HCT116 (cell line): ENCODE data around the gene UBASH3B. TPM values are rescaled to one million over a fixed set of nuclear protein-coding genes. Genes with fewer than 3 reads are reported as not detected.

ENCODE experiments used
- ATAC-seq: fragments of 200-7000 bp; cut with Tn5 transposase; 2 replicates; pipeline ENCODE4 v1.9.1; 2020; ENCODE audit warnings: mild to moderate bottlenecking, moderate library complexity
- BruUV-seq: library from RNA; stranded (reverse); fragments of 400-500 nt; replicated peaks from 2 replicates; lab custom pipeline; 2021; lab: Mats Ljungman, UMichigan
- CTCF ChIA-PET: fragments of 300-600 bp; sonication (Branson Sonifier 250); formaldehyde crosslinking; loops from one replicate; lab custom pipeline; 2021; ENCODE audit warnings: antibody characterized with exemption; lab: Charles Lee
- POLR2A ChIA-PET: fragments of 300-600, 350-600 bp; sonication (Branson Sonifier 250); formaldehyde crosslinking; loops from one replicate; lab custom pipeline; 2021; ENCODE audit warnings: antibody characterized with exemption; lab: Charles Lee
- RAD21 ChIA-PET, 2 experiments: fragments of 300-600 bp; sonication (Branson Sonifier 250); formaldehyde crosslinking; loops; one replicate each; lab custom pipeline; 2023; ENCODE audit warnings: low total read pairs in 2 of 2; ENCODE audit not compliant: uncharacterized antibody in 2 of 2, unreplicated experiment in 2 of 2, low non-redundant PET in 1 of 2; lab: Charles Lee
- DNase-seq: peaks from one replicate; pipeline ENCODE4 v3.0.0-alpha.2; 2010; ENCODE audit warnings: low read depth, low spot score
- H2AFZ ChIP-seq: fragments of 200-600 bp; shearing (Covaris generic), sonication (generic); 2 replicates; pipeline ENCODE4 v1.6.1; 2017; ENCODE audit warnings: low read depth, mixed run types, mixed read lengths, antibody characterized with exemption, low read length; ENCODE audit not compliant: poor library complexity, severe bottlenecking
- H3K27ac ChIP-seq: 2 replicates; pipeline ENCODE4 v1.5.1; 2012; ENCODE audit warnings: low read depth, low read length
- H3K27me3 ChIP-seq: fragments of 200-600 bp; sonication (generic); 2 replicates; pipeline ENCODE4 v1.6.1; 2016; ENCODE audit warnings: mixed run types, low read length, mixed read lengths; ENCODE audit not compliant: insufficient read depth
- H3K36me3 ChIP-seq, 2 experiments: fragments of 200-500 bp in 1 of 2; fragments of 200-600 bp in 1 of 2; sonication (Bioruptor generic) in 1 of 2; sonication (generic) in 1 of 2; 2 replicates each; pipeline versions ENCODE4 v1.5.1 to v1.6.1; 2014 to 2016; ENCODE audit warnings: low read length in 2 of 2, inconsistent platforms in 1 of 2, mixed read lengths in 1 of 2, mixed run types in 1 of 2; ENCODE audit not compliant: insufficient read depth in 2 of 2, control insufficient read depth in 1 of 2
- H3K4me1 ChIP-seq, 2 experiments: fragments of 200-600 bp in 1 of 2; sonication (generic) in 1 of 2; 2 replicates each; pipeline versions ENCODE4 v1.5.1 to v1.6.1; 2012 to 2017; ENCODE audit warnings: low read length in 2 of 2, inconsistent platforms in 1 of 2, mild to moderate bottlenecking in 1 of 2, mixed read lengths in 1 of 2, mixed run types in 1 of 2, moderate library complexity in 1 of 2; ENCODE audit not compliant: insufficient read depth in 2 of 2, control insufficient read depth in 1 of 2
- H3K4me2 ChIP-seq: fragments of 200-600 bp; sonication (generic); 2 replicates; pipeline ENCODE4 v1.6.1; 2017; ENCODE audit warnings: mixed run types, low read length, mixed read lengths
- H3K4me3 ChIP-seq, 2 experiments: fragments of 200-600 bp in 1 of 2; sonication (generic) in 1 of 2; replicated peaks in 1 of 2; 2 replicates each; pipeline ENCODE4 v1.5.1; 2011 to 2016; ENCODE audit warnings: low read length in 2 of 2, control low read depth in 1 of 2, low read depth in 1 of 2, mild to moderate bottlenecking in 1 of 2, mixed read lengths in 1 of 2, mixed run types in 1 of 2
- H3K79me2 ChIP-seq: fragments of 200-600 bp; sonication (generic); 2 replicates; pipeline ENCODE4 v1.6.1; 2017; ENCODE audit warnings: mild to moderate bottlenecking, mixed run types, low read length, moderate library complexity, mixed read lengths; ENCODE audit not compliant: insufficient read depth
- H3K9ac ChIP-seq: fragments of 200-600 bp; sonication (generic); 2 replicates; pipeline ENCODE4 v1.6.1; 2016; ENCODE audit warnings: low read length, mixed read lengths
- H3K9me2 ChIP-seq: fragments of 200-600 bp; sonication (generic), shearing (Covaris generic); 2 replicates; pipeline ENCODE4 v1.6.1; 2017; ENCODE audit warnings: mixed run types, mild to moderate bottlenecking, moderate library complexity; ENCODE audit not compliant: insufficient read depth
- H3K9me3 ChIP-seq, 2 experiments: fragments of 200-500 bp in 1 of 2; fragments of 200-600 bp in 1 of 2; sonication (Bioruptor generic) in 1 of 2; sonication (generic) in 1 of 2; 2 replicates each; pipeline ENCODE4 v1.6.1; 2014 to 2017; ENCODE audit warnings: low read length in 2 of 2, mixed read lengths in 2 of 2, inconsistent platforms in 1 of 2, low read depth in 1 of 2, mild to moderate bottlenecking in 1 of 2, mixed run types in 1 of 2, moderate library complexity in 1 of 2; ENCODE audit not compliant: control insufficient read depth in 1 of 2, insufficient read depth in 1 of 2
- H4K20me1 ChIP-seq: fragments of 200-600 bp; sonication (generic), shearing (Covaris generic); 2 replicates; pipeline ENCODE4 v1.6.1; 2017; ENCODE audit warnings: mixed run types, mild to moderate bottlenecking, moderate library complexity; ENCODE audit not compliant: insufficient read depth
- CBX3 ChIP-seq: IDR thresholded peaks from 2 replicates; pipeline ENCODE4 v1.6.1; 2012; ENCODE audit warnings: low read depth
- CEBPB ChIP-seq: IDR thresholded peaks from 2 replicates; pipeline ENCODE4 v1.6.1; 2012; ENCODE audit warnings: low read depth
- EGR1 ChIP-seq: IDR thresholded peaks from 2 replicates; pipeline ENCODE4 v1.6.1; 2012; ENCODE audit warnings: low read depth
- ELF1 ChIP-seq: IDR thresholded peaks from 2 replicates; pipeline ENCODE4 v1.6.1; 2012; ENCODE audit warnings: low read depth, borderline replicate concordance
- EZH2phosphoT487 ChIP-seq: fragments of 200-600 bp; IDR thresholded peaks from 2 replicates; pipeline ENCODE4 v1.6.1; 2018; ENCODE audit warnings: antibody characterized with exemption, borderline replicate concordance
- FOSL1 ChIP-seq: IDR thresholded peaks from 2 replicates; pipeline ENCODE4 v1.6.1; 2012; ENCODE audit warnings: low read depth
- JUND ChIP-seq: IDR thresholded peaks from 2 replicates; pipeline ENCODE4 v1.6.1; 2012
- POLR2AphosphoS5 ChIP-seq: IDR thresholded peaks from 2 replicates; pipeline ENCODE4 v1.6.1; 2011; ENCODE audit warnings: mild to moderate bottlenecking, low read depth, low read length, moderate library complexity
- RAD21 ChIP-seq: IDR thresholded peaks from 2 replicates; pipeline ENCODE4 v1.6.1; 2012; ENCODE audit warnings: low read depth, mild to moderate bottlenecking
- SRF ChIP-seq: IDR thresholded peaks from 2 replicates; pipeline ENCODE4 v1.6.1; 2012; ENCODE audit warnings: low read depth
- ZNF274 ChIP-seq: fragments of 200-500 bp; sonication (Bioruptor generic); IDR thresholded peaks from 2 replicates; pipeline ENCODE4 v1.6.1; 2014; ENCODE audit warnings: mild to moderate bottlenecking, low read depth, low read length, inconsistent platforms
- intact Hi-C: fragments of 100-400 bp; cut with micrococcal nuclease; formaldehyde crosslinking; loops from 2 replicates; pipeline ENCODE4 v1.10.0; 2022
- total RNA-seq: library from RNA; stranded (reverse); gene quantifications from one replicate; pipeline ENCODE4 v1.2.1, GENCODE V29; 2021; ENCODE audit not compliant: unreplicated experiment
- TF ChIP-seq, protein P1 (sequence below): IDR thresholded peaks from 2 replicates; pipeline ENCODE4 v1.6.1; 2012
- TF ChIP-seq, protein P2 (sequence below), 3 experiments: fragments of 200-600 bp in 1 of 3; sonication (generic) in 1 of 3; IDR thresholded peaks in 2 of 3; conservative IDR thresholded peaks in 1 of 3; 2 replicates each; pipeline ENCODE4 v1.5.1; 2012 to 2017; ENCODE audit warnings: low read depth in 2 of 3, low read length in 2 of 3, antibody characterized with exemption in 1 of 3, borderline replicate concordance in 1 of 3, control low read depth in 1 of 3, mild to moderate bottlenecking in 1 of 3, mixed read lengths in 1 of 3, mixed run types in 1 of 3, moderate library complexity in 1 of 3; ENCODE audit not compliant: insufficient read depth in 1 of 3
- TF ChIP-seq, protein P3 (sequence below): IDR thresholded peaks from 2 replicates; pipeline ENCODE4 v1.6.1; 2012

Gene UBASH3B
- total RNA-seq, 1 experiment from 2014 or later: 40.3 TPM

DNA sequence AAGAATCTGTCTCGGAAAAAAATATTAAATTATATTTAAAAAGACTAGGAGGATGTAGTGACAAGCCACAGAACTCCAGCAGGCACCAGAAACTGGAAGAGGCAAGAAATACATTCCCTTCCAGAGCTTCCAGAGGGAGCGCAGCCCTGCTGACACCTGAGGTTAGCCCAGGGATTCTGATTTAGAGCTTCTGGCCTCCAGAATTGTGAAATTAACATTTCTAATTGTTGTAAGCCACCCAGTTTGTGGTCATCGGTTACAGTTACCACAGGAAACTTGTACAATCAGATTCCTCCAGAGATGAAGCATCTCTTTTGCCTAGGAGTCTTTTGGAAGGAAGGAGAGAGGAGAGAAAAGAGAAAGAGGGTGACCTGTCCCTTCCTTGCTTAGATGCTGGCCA, 6.4 kb upstream of the UBASH3B start:
- POLR2A ChIA-PET: no interaction called here
- Histone ChIP-seq H2AFZ (no peak overlapping the region), H3K4me1 (peaks cover 0 to 31% of the 10 kb centered on the region in 2 experiments; a peak in 2 of 4 replicates), H3K27me3 (no peaks in the 10 kb centered on the region), H3K9me3 (no peaks in the 10 kb centered on the region), H3K4me3 (no peak overlapping the region), H3K4me2 (no peak overlapping the region), H4K20me1 (no peaks in the 10 kb centered on the region), H3K9ac (no peak overlapping the region), H3K27ac (no peak overlapping the region), H3K36me3 (no peaks in the 10 kb centered on the region), H3K9me2 (no peaks in the 10 kb centered on the region), H3K79me2 (no peaks in the 10 kb centered on the region)
- DNase-seq: no peak
- CTCF ChIA-PET: no interaction called here
- no TSS peak for BruUV-seq
- RAD21 ChIA-PET: no interaction called here
- ATAC-seq: no peak
- no peak for TF ChIP-seq SRF
- no peak for TF ChIP-seq EZH2phosphoT487
- no peak for TF ChIP-seq CEBPB
- TF ChIP-seq ZNF274: no peak
- no peak for TF ChIP-seq RAD21
- TF ChIP-seq JUND: no peak
- TF ChIP-seq FOSL1: no peak
- no peak for TF ChIP-seq EGR1
- no peak for TF ChIP-seq CBX3
- no peak for TF ChIP-seq POLR2AphosphoS5
- TF ChIP-seq, protein P1, sequence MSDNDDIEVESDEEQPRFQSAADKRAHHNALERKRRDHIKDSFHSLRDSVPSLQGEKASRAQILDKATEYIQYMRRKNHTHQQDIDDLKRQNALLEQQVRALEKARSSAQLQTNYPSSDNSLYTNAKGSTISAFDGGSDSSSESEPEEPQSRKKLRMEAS: no peak
- no peak for TF ChIP-seq ELF1
- intact Hi-C loops: no loop called here

DNA sequence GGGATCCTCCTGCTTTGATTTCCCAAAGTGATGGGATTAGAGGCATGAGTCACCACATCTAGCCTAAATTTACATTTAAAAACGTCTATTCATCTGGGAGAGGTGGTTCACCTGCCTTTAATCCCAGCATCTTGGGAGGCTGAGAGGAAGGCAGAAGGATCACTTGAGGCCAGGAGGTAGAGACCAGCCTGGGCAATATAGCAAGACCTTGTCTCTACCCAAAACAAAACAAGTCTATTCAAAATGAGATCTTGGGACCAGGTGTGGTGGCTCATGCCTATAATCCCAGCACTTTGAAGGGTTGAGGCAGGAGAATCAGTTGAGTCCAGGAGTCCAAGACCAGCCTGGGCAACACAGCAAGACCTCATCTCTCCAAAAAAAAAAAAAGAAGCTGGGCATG, 4.9 kb upstream of the UBASH3B start:
- POLR2A ChIA-PET: no interaction called here
- BruUV-seq: no TSS peak

More for the DNA sequence above, 4.9 kb upstream of the UBASH3B start:
- Histone ChIP-seq H3K4me3 (no peak overlapping the region), H3K9me2 (no peaks in the 10 kb centered on the region), H2AFZ (no peak overlapping the region), H3K9me3 (no peaks in the 10 kb centered on the region), H4K20me1 (no peaks in the 10 kb centered on the region), H3K4me2 (no peak overlapping the region), H3K79me2 (no peaks in the 10 kb centered on the region), H3K9ac (no peak overlapping the region), H3K36me3 (no peaks in the 10 kb centered on the region), H3K27ac (no peak overlapping the region), H3K4me1 (peaks cover 4 to 36% of the 10 kb centered on the region in 2 experiments; a peak in 3 of 4 replicates), H3K27me3 (no peaks in the 10 kb centered on the region)
- ChIA-PET CTCF (no interaction called here), RAD21 (no interaction called here)
- TF ChIP-seq POLR2AphosphoS5 (no peak), EGR1 (no peak), JUND (no peak), CBX3 (no peak), FOSL1 (no peak), CEBPB (no peak)
- TF ChIP-seq, protein P2, sequence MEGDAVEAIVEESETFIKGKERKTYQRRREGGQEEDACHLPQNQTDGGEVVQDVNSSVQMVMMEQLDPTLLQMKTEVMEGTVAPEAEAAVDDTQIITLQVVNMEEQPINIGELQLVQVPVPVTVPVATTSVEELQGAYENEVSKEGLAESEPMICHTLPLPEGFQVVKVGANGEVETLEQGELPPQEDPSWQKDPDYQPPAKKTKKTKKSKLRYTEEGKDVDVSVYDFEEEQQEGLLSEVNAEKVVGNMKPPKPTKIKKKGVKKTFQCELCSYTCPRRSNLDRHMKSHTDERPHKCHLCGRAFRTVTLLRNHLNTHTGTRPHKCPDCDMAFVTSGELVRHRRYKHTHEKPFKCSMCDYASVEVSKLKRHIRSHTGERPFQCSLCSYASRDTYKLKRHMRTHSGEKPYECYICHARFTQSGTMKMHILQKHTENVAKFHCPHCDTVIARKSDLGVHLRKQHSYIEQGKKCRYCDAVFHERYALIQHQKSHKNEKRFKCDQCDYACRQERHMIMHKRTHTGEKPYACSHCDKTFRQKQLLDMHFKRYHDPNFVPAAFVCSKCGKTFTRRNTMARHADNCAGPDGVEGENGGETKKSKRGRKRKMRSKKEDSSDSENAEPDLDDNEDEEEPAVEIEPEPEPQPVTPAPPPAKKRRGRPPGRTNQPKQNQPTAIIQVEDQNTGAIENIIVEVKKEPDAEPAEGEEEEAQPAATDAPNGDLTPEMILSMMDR (IDR thresholded peaks at IDR 0.05 in 2 of 3, conservative IDR thresholded peaks at IDR 0.05 in 1 of 3; ENCODE audit: borderline replicate concordance in 1 of 3, insufficient read depth in 1 of 3, low read depth in 2 of 3, low read length in 2 of 3): no peak
- TF ChIP-seq, protein P3, sequence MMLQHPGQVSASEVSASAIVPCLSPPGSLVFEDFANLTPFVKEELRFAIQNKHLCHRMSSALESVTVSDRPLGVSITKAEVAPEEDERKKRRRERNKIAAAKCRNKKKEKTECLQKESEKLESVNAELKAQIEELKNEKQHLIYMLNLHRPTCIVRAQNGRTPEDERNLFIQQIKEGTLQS: no peak
- ATAC-seq (no peak), DNase-seq (no peak)
- intact Hi-C loops: no loop called here
